Astrocyte (in vitro differentiated cells and primary cell): ENCODE data around the gene ARHGEF10L.

ENCODE experiments used
- EZH2 ChIP-seq: IDR thresholded peaks from 2 replicates; pipeline ENCODE4 v1.6.1; 2012; ENCODE audit warnings: mild to moderate bottlenecking, low read length, inconsistent platforms; ENCODE audit not compliant: insufficient read depth
- TF ChIP-seq, protein P1 (sequence below): IDR thresholded peaks from 2 replicates; pipeline ENCODE4 v1.5.1; 2011; ENCODE audit warnings: low read depth, mild to moderate bottlenecking, inconsistent platforms, low read length, moderate library complexity; ENCODE audit not compliant: insufficient read depth

- TF ChIP-seq, protein P1, sequence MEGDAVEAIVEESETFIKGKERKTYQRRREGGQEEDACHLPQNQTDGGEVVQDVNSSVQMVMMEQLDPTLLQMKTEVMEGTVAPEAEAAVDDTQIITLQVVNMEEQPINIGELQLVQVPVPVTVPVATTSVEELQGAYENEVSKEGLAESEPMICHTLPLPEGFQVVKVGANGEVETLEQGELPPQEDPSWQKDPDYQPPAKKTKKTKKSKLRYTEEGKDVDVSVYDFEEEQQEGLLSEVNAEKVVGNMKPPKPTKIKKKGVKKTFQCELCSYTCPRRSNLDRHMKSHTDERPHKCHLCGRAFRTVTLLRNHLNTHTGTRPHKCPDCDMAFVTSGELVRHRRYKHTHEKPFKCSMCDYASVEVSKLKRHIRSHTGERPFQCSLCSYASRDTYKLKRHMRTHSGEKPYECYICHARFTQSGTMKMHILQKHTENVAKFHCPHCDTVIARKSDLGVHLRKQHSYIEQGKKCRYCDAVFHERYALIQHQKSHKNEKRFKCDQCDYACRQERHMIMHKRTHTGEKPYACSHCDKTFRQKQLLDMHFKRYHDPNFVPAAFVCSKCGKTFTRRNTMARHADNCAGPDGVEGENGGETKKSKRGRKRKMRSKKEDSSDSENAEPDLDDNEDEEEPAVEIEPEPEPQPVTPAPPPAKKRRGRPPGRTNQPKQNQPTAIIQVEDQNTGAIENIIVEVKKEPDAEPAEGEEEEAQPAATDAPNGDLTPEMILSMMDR: no peak
- no peak for TF ChIP-seq EZH2
These were observed 45.0 kb downstream of the ARHGEF10L start for GRCh38 chr1:17584539-17584938.
